Peyer's patch (tissue), 4 donors: ENCODE data around the gene KRT72. TPM values are rescaled to one million over a fixed set of nuclear protein-coding genes. Genes with fewer than 3 reads are reported as not detected.

Source experiments
- DNase-seq, 3 donors: peaks; one replicate each; pipeline ENCODE4 v3.0.0-alpha.2; 2017 to 2019
- H3K27ac ChIP-seq, 4 donors: fragments of 200-600 bp; sonication (generic); one replicate each; pipeline ENCODE4 v1.5.1; 2016 to 2019
- H3K27me3 ChIP-seq, 2 donors: fragments of 200-600 bp; sonication (generic); one replicate each; pipeline ENCODE4 v1.5.1; 2019
- H3K36me3 ChIP-seq, 3 donors: fragments of 200-600 bp; sonication (generic); one replicate each; pipeline ENCODE4 v1.5.1; 2016 to 2019
- H3K4me1 ChIP-seq, 4 donors: fragments of 200-600 bp; sonication (generic); one replicate each; pipeline ENCODE4 v1.5.1; 2016 to 2019
- H3K4me3 ChIP-seq, 4 donors: fragments of 200-600 bp; sonication (generic); 1 replicate in 3 of 4; 2 replicates in 1 of 4; pipeline ENCODE4 v1.5.1; 2016 to 2019; ENCODE audit warnings: mild to moderate bottlenecking in 1 of 4
- H3K9me3 ChIP-seq, 4 donors: fragments of 200-600 bp; sonication (generic); one replicate each; pipeline ENCODE4 v1.5.1; 2016 to 2019; ENCODE audit warnings: mild to moderate bottlenecking in 1 of 4
- CTCF ChIP-seq, 6 experiments: fragments of 450-650 bp in 4 of 6; fragments of 200-600 bp in 2 of 6; sonication (generic) in 1 of 6; IDR thresholded peaks; one replicate each; pipeline ENCODE4 v1.5.1; 2017 to 2019; ENCODE audit warnings: antibody characterized with exemption in 6 of 6, mild to moderate bottlenecking in 3 of 6, moderate library complexity in 1 of 6
- POLR2A ChIP-seq, 2 donors: fragments of 450-650 bp; IDR thresholded peaks; one replicate each; pipeline ENCODE4 v1.5.1; 2017; ENCODE audit warnings: antibody characterized with exemption in 2 of 2, mild to moderate bottlenecking in 2 of 2, moderate library complexity in 2 of 2
- total RNA-seq, 4 donors: library from RNA; depleted of rRNA; stranded (reverse); fragments of >200 nt; gene quantifications; one replicate each; pipeline ENCODE4 v1.1.0, GENCODE V29; 2016

The KRT72 gene
- total RNA-seq, 4 donors from 2014 or later: 1.1 to 4.5 (median 2.3) TPM; not detected in 1

DNA sequence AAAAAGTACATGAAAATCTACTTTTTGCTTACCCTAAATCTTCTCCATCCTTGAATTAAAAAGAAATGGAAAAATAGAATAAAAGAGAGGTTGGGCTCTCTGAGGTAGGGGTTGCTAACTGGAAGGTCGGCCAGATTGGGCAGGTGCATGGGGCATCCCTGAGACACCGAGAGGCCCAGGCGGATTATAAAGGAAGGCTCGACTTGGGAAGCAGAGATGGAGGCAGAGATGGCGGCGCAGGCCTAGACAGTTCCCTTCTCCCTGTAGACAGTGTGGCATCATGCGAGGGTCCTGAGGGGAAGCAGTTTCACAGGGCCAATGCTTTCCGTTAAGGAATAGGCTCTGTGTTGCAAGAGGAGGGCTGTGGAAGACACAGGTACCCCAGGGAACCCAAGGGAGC is 23.9 kb downstream of the KRT72 start:
- DNase-seq: no peak
- no peaks in the 10 kb centered on the region for H3K9me3 ChIP-seq
- H3K27me3 ChIP-seq: no peaks in the 10 kb centered on the region
- no peak for TF ChIP-seq CTCF (IDR thresholded peaks at IDR 0.05)
- H3K4me3 ChIP-seq: no peak overlapping the region
- H3K27ac ChIP-seq: no peak overlapping the region
- no peaks in the 10 kb centered on the region for H3K36me3 ChIP-seq
- H3K4me1 ChIP-seq: no peaks in the 10 kb centered on the region

DNA sequence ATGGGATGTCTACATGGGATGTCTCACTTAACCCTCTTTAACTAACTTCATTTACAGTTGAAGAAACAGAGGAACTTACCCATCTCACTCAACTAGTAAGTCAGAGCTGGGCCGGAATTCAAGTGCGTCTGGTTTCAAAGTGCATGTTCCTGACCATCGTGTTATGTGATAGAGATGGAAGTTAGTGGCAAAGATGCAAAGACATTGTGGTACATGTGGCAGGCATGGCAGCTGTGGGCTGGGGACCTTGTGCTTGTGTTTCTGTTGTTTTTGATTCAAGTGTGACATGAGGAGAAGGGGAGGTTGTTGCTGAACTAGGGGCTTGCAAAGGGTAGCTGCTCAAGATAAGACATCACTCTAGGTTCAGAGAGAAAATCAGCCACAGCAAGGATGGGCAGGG is 25.3 kb downstream of the KRT72 start:
- Histone ChIP-seq H3K9me3 (no peaks in the 10 kb centered on the region), H3K36me3 (no peaks in the 10 kb centered on the region), H3K27me3 (no peaks in the 10 kb centered on the region), H3K4me3 (no peak overlapping the region), H3K4me1 (no peaks in the 10 kb centered on the region), H3K27ac (no peak overlapping the region)
- TF ChIP-seq POLR2A (IDR thresholded peaks at IDR 0.05) (no peak), CTCF (IDR thresholded peaks at IDR 0.05) (no peak)
- no peak for DNase-seq

DNA sequence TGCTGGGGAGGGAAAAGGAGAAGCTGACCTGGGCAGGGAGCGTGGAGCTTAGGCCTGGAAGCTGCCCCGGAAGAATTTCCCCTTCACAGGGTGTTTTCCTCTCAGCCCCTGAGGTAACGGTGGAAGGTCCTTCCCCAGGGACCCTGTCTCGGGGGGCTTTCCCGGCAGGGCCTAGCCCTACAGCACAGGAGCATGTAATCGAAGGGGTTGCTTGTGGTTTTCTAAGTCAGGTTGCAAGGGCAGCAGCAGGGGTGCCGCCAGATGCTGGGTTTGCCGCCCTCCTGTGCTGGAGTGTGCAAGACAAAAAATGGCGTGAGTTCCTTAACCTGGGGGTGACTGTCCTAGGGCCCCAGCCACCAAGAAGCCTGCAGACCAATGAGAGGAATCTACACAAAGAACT is 26.0 kb downstream of the KRT72 start:
- H3K27me3 ChIP-seq: no peaks in the 10 kb centered on the region
- no peaks in the 10 kb centered on the region for H3K4me1 ChIP-seq
- no peak for DNase-seq
- no peaks in the 10 kb centered on the region for H3K36me3 ChIP-seq
- no peak overlapping the region for H3K4me3 ChIP-seq
- TF ChIP-seq CTCF (IDR thresholded peaks at IDR 0.05) (no peak), POLR2A (IDR thresholded peaks at IDR 0.05) (no peak)
- H3K9me3 ChIP-seq: no peaks in the 10 kb centered on the region
- H3K27ac ChIP-seq: no peak overlapping the region

DNA sequence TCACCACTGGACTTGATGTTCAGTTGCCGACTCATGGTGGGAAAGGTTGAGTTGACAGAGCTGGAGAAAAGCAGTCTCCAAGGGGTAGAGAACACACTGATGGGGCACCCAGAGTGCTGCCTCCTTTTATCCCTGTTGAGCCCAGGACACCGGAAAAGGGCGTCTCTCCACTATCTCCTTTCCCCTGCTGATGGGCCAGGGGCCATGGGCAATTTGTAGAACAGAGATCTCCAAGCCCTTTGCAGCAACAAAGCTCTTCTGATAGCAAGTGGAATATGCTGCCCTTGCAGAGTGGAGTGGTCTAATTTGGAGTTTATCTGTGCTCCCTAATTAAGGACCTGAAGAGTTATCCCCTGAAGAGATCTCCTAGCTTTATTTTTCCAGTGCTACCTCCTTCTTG is 27.5 kb downstream of the KRT72 start, which contains the start of gene KRT74:
KRT74 (minus strand) TSS at position 101 of the 400 bp plus-strand sequence; CDS start at position 35, 66 bp downstream.
- no peak for TF ChIP-seq POLR2A (IDR thresholded peaks at IDR 0.05)
- no peak for TF ChIP-seq CTCF (IDR thresholded peaks at IDR 0.05)
- Histone ChIP-seq H3K27ac (no peak within 1 kb of the TSS), H3K36me3 (no peaks in the 10 kb centered on the region), H3K27me3 (no peaks in the 10 kb centered on the region), H3K4me3 (no peak within 1 kb of the TSS), H3K4me1 (no peaks in the 10 kb centered on the region), H3K9me3 (no peaks in the 10 kb centered on the region)
- DNase-seq: no peak

DNA sequence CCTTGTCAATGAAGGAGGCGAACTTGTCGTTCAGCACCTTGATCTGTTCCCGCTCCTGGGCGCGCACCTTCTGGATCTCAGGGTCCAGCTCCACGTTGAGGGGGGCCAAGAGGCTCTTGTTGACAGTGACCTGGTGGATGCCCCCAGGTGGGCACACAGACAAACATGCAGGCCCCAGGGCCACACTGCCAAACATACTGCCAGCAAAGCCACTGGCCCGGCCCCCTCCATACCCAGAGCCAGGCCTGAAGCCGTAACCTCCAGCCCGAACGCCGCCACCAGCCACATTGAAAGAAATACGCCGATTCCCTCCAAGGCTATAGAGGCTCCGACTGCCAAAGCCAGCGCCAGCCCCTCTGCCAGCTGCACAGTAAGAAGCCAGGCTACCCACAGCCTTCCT is 28.0 kb downstream of the KRT72 start:
- H3K36me3 ChIP-seq: no peaks in the 10 kb centered on the region
- DNase-seq: no peak
- H3K27ac ChIP-seq: no peak overlapping the region
- H3K4me1 ChIP-seq: no peaks in the 10 kb centered on the region
- H3K27me3 ChIP-seq: no peaks in the 10 kb centered on the region
- H3K4me3 ChIP-seq: no peak overlapping the region
- H3K9me3 ChIP-seq: no peaks in the 10 kb centered on the region
- no peak for TF ChIP-seq CTCF (IDR thresholded peaks at IDR 0.05)
- no peak for TF ChIP-seq POLR2A (IDR thresholded peaks at IDR 0.05)

DNA sequence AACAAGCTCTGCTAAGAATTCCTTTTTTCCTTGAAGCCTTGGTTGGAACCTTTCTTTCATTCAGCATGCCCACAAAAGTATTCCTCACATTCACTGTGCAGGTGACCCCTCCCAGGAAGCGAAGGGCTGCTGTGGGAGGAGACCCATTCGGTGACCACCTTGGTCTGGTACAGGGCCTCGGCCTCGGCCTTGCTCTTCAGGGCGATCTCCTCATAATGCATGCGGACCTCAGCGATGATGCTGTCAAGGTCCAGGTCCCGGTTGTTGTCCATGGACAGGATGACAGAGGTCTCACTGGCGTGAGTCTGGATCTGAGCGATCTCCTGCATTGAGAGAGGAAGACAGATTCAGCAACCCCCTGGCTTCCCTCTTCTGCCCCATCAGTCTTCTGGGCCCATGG is 30.8 kb downstream of the KRT72 start:
- H3K36me3 ChIP-seq: no peaks in the 10 kb centered on the region
- no peak overlapping the region for H3K27ac ChIP-seq
- H3K9me3 ChIP-seq: no peaks in the 10 kb centered on the region
- H3K4me1 ChIP-seq: no peaks in the 10 kb centered on the region
- DNase-seq: peak in 1 of 3 donors; percentile 10
- TF ChIP-seq POLR2A (IDR thresholded peaks at IDR 0.05): no peak
- TF ChIP-seq CTCF (IDR thresholded peaks at IDR 0.05): no peak
- H3K27me3 ChIP-seq: no peaks in the 10 kb centered on the region
- no peak overlapping the region for H3K4me3 ChIP-seq
